GM21367 (cell line): ENCODE results near the gene SAMD5.

ENCODE experiments used
- ATAC-seq: cut with Tn5 transposase; IDR thresholded peaks from one replicate; pipeline ENCODE4 v1.9.1; 2021; ENCODE audit not compliant: unreplicated experiment

Gene SAMD5

DNA sequence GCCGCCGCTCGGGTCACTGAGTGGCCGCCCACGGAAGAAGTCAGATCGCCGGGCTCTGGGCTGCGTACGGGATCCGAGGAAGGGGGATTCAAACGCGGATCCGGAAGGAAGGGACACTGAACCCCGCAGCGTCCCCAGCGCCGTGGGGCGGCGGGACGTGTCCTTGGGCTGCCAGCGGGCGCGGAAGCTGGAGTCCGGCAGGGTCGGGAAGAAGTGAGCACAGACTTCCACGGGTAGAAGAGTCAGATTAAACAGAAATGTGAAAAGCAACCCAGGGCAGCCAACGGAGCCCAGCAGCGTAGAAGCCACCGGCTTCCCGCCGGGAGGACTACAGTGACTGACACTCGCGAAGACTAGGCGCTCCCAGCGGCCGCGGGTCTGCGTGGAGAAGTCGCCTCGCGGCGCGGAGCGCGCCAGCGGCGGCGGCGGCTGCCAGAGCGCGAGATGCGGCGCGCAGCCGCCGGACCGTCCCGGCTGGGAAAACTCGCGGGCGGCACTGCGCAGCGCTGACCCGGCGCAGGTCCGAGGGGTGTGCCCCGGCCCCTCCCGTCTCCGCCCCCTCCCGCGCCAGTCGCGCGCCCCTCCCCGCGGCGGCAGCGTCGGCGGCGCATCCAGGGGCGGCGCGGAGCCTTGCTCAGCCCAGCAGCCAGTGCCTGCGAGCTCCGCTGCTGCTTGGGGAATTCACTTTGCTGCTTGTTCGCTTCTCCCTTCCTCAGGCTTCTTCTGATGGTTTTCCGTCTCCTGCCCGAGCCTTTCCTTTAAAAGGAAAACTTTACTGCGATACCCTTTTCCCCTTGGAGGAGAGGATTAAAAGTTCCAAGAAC is at the start of gene SAMD5:
TSS of gene SAMD5 (plus strand) at position 649 of the 824 bp plus-strand sequence. CDS start 239 bp downstream, outside the sequence.
- ATAC-seq, result no peak

DNA sequence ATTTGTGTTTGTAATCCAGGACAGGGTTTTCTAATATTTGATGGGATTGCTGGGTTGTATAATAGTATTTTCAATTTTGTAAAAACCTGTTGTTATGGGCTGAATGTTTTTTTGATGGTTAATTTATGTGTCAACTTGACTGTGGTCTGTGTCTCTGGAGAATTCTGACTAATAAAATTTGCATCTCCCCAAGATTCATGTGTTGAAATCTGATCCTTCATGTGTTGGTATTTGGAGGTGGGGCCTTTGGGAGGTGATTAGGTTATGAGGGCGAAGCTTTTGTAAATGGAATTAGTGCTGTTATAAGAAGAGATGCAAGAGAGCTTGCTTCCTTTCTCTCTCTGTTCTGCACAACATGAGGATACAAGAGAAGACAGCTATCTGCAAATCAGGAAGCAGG is 48.7 kb upstream of the SAMD5 start:
- ATAC-seq, result no peak

DNA sequence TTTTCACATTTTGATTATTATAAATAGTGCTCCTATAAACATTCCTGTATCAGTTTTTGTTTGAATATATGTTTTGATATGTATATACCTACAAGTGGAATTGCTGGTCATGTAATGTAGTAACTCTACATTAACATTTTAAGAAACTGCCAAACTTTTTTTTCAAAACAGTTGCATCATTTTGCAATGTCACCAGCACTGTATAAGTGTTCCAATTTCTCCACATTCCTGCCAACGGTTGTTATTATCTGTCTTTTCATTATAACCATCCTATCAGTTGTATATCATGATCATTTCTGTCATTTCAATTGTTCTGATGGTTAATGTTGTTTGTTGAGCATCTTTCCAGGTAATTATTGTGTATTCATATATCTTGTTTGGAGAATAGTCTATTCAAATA is 44.8 kb upstream of the SAMD5 start:
- ATAC-seq, result no peak

DNA sequence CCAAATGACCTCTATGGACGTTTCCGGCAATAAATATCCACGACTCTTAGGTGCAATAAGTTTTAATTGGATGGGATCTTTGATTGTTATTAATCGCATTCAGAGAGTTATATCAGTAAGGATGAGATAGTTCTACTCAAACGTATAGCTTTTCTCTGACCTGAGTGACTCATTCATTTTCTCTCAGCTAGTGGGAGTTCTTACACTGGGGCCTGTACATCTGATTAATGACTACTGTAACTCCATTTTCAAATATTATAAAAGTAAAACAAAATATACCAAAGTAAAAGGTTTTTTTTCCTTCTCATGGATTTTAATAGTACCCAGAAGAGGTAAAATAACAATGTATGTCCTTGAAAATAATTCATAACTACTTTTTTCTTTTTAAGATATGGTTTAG is 41.1 kb upstream of the SAMD5 start:
- no peak for ATAC-seq

DNA sequence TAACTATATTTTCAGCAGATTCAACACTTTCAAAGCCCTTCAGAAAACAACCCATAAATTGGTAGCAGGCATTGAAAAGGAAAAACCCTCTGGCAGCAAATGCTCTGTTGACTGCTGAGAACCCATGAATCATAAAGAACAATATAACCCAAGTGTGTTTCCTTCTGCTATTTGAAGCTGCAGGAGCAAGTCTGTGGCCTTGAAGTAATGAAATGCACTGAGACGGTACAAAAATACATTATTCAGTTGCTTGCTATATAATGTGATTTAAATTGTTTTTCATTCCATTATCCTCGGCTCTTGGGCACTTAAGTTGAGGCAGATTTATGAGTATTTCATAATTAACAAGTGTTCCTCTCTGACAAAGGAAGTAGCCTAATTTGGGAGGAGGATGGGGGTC is 40.6 kb upstream of the SAMD5 start:
- ATAC-seq, result no peak

DNA sequence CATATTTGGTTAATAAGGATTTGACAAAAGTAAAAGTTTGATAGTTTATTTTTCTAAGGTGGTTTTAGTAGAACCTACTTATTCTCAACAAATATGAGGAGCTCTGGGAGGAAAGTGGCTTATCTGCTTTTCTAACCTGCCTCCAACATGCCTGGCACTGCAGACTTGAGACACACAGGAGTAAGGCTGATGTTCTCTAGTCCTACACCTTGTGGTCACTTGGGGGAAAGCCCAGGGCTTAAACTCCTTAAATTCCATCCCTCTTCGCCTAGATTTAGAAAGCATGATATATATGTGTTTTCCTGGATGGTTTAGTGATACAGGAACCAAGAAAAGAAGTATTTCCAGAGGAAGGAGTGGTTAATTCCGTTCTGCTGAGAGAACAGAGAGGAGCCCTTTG is 39.9 kb upstream of the SAMD5 start:
- ATAC-seq, result no peak

DNA sequence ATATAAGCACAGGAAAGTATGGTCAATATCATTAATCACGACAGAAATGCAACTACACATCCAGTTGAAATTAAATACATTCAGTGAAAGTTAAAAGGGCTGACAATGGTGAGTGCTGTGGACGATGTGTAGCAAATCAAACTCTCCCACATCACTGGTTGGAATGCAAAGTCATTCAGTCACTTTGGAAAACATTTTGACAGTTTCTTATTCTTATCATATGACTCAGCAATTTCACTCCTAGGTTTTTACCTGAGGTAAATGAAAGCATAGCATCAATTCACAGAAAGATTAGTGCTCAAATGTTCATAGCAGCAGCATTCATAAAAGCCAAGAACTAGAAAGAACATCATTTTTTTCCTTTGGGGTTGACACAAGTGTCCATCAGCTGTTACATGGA is 28.6 kb upstream of the SAMD5 start:
- ATAC-seq, result no peak

DNA sequence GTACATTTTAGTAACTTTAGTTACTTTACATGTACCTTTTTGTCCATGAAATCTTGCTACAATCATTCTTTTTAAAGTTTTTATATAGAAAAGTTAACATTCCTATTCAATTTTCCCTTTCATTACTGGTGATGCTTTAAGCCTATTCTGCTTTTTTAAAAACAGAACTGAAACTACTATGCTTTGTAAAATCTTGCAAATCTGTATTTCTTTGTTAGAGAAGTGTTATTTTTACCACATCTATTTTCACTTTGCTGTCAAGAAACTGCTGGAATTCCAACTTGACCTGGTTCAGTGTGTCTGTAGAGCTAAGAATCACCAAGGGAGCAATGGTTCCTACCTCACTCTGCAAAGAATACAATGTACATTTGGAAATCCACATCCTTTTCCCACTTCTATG is 21.8 kb upstream of the SAMD5 start:
- ATAC-seq, result no peak

DNA sequence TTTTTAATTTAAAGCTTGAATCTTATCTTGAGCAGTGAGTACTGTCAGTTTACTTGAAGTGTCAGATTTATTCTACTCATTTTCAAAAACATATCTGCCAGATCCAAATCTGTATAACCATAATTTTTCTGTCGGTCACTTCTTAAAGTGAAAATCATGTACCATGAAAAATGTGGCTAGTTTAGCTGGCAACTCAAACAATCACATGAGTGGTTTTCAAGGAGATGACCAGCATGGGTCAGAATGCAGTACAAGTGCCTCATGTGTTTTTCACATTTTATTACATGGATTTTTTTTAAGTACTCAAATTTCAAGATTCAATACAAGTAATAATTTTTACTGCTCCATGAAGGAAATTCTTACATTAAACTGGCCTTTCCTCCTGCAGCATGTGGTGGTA is 11.0 kb upstream of the SAMD5 start:
- no peak for ATAC-seq

DNA sequence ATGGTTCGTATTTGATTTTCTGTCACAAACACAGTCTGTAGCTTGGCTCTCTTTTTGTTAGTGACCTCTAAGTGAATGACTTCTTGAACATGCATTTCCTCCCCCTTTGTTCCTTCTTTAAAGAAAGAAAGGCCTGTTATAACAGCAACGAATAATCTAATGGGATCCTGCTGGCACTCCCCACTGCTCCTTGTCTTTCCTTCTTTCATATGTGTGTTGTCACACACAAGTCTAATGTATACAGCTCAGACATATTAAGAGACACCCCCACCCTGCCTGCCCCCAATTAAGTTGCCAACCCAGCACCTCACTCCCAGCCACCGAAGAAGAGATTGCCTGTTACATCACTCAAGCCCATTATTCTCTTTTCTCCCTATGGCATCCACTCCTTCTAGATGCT is 4.9 kb upstream of the SAMD5 start:
- ATAC-seq, result no peak

DNA sequence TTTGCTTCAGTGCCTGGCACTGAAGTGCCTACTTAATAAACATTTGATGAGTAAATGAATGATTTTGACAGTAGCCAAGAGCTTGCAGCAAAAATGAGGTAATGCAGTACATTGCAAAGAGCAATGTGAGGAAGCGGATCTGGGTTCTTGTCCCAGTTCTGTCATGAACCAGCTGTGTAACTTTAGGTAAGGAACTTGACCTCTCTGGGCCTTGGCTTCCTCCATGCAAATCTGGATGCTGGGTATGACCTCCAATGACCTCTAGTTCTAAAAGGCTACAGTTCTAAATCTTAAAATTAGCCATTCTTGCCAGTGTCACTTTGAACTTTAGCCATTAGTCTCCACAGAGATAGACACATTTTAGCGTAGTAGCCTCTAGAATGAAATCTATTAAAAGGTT is 3.6 kb upstream of the SAMD5 start:
- no peak for ATAC-seq

DNA sequence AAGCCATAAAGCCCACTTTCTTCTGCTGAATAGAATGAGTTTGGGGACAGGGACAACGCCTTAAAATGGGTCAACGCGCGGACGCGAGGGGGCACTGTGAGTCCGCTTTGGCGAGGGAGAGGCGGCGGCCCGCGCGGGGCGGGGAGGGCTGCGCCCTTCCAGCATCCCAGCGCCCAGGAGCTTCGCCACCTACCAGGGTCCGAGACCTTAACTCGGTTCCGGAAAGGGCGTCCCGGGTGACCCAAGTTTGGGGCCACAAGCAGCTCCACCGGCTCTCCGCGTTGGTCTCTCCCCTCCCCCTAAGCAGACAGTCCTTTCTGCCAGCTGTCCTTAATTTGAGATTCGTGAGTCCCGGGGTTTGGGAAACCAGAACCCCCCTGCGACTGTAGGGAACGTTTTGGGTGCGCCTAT is 1.8 kb upstream of the SAMD5 start:
- ATAC-seq, result no peak

DNA sequence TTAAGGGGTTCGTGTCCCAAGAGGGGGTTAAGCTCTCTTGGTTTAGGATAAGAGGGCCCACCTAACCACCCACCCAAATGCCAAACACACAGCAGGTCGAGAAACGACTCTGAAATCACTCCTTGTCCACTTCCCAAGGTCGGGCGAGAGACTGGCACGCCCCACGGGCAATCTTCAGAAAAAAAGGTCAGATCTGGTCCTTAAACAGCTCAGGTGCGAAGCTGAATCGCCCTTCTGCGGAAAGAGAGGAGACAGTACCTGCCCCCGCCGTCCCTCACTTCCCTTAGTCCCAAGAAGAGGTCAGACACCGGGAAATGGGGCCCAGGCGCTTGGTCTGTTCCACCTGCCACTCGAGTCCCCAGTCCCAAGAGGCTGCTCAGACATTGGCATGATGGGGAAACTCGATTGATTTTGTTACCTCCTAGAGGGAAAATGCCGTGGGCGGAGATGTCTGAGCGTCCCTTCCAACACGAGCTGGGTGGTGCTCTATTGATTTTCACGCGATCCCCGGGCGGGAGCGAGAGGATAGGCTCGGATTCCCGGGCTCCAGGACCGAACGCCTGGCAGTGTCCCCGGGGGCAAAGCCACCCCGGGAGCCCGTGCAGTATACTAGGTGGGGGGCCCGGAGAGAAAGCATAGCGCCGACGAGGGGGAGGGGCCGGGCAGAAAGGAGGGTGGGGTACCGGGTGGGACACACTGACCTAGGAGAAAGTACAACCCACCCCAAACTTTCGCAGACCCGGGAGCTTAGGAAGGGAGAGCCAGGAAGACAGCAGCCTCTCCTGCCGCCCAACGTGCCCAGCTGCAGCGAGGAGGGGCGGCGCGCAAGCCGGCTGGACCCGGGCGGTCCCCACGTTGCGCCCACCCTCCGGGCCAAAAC is 1.1 kb upstream of the SAMD5 start:
- ATAC-seq, result no peak

DNA sequence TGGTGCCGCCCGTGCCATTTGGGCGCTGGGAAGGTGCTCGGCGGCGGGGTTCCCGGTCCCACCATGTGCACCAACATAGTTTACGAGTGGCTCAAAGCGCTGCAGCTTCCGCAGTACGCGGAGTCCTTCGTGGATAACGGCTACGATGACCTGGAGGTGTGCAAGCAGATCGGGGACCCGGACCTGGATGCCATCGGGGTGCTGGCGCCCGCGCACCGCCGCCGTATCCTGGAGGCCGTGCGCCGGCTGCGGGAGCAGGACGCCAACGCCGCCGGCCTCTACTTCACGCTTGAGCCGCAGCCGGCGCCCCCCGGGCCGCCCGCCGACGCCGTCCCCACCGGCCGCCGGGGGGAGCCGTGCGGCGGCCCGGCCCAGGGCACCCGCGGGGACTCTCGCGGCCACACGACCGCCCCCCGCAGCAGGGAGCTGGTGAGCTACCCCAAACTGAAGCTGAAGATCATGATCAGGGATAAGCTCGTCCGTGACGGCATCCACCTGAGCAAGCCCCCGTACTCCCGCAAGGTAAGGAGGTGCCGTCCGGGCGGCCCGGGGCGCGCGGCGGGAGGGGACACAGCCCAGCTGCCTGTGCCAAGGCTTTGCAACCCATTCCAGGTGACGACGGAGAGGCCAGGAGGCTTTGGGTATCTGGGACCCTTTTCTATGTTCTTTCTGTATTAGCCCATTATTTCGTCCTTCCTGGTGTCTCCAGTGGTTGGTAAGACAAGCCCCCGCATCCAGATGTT is 547 bp downstream of the SAMD5 start:
- ATAC-seq, result no peak

DNA sequence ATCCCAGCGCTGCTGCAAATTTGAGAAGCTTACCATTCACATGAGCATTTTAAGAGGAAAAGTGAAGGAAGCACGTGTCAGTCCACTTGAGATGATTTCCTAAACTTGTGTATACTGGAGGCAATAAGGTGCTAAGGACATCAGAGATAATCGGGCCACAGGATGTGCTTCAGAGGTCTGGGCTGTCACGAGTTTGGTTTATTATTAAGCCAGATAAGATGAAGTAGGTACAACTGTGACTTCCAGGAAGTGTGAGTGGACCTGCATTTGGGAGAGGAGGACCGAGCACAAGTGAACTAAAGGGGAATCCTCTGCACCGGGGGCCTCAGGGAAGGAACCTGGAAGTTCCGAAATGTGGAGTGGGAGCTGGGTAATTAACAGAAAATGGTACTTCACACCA is 1.4 kb downstream of the SAMD5 start:
- no peak for ATAC-seq

DNA sequence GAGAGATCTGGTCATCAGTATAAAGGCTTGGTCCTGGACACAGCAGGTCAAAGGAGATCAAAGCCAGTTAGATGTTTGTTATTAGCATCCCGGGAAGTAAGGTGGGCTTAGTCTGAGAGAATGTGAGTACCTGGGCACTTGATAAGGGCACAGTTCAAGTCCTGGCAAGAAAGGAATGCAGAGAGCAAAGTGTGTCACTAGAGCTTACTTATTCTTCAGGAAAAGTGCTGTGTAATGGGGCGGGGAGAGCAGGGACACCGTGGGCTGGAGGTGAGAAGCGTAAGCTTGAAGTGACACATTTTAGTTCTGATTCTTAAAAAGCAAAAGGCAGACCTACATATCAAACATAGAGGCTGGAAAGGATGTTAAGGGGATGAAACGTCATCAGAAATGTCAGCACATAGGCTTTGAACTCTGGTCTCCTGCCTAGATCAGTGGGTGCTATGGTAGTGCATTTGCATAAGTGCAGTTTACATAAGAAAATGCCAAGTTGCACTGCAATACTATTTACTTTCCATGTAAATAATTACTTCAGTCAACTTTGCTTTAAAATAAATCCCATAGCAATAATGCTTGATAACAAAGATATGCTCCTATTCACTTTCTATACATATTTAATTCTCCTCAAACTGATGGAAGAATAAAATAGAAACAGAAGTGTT is 2.6 kb downstream of the SAMD5 start:
- ATAC-seq, result no peak

DNA sequence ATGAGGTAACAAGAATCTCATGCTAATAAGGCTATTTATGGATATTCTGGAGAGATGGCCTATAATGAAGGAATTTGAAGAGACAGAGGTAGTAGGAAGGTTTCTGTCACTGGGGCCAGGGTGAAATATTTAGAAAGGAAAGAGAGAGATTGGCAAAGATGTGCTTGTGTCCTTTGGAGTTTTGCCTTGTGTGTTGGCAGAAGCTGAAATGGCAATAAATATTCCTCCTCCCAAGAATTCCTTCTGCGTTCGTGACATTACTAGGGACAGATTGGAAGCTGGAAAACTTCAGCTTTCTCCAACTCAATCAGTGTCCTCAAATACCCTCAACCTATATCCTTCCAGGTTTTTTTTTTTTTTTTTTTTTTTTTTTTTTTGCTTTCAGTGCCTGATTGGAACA is 6.3 kb downstream of the SAMD5 start:
- ATAC-seq, result no peak

DNA sequence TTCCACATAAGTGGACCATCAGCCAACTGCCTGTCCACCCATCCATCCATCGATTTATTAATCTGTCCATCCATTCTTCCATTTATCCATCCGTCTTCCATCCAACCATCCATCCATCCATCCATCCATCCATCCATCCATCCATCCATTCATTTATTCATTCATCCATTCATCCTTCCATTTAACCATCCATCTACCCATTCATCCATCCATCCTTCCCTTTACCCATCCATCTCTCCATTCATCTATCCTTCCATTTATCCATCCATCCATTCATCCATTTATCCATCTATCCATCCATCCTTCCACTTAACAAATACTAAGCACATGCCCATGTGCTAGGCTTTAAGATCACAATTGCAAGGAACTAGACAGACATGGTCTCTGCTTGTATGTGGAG is 6.8 kb downstream of the SAMD5 start:
- no peak for ATAC-seq

DNA sequence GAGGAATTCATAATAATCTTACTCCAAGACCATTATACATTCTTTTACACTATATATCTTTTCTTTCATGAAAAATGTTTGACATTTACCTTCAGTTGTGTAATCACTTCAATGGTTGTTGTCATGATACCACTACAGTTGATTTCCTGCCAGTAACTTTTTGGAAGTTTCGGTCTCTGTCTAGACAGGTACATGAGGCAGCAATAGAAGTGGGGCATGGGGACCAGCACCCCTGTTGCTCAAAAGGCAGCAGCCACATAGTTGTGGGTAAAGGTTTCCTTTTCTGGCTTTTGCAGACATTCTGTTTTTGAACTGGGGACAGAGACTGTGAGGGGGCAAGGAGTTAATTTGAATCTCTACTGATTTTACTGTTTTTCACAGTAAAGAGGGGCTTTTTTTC is 14.1 kb downstream of the SAMD5 start:
- no peak for ATAC-seq

DNA sequence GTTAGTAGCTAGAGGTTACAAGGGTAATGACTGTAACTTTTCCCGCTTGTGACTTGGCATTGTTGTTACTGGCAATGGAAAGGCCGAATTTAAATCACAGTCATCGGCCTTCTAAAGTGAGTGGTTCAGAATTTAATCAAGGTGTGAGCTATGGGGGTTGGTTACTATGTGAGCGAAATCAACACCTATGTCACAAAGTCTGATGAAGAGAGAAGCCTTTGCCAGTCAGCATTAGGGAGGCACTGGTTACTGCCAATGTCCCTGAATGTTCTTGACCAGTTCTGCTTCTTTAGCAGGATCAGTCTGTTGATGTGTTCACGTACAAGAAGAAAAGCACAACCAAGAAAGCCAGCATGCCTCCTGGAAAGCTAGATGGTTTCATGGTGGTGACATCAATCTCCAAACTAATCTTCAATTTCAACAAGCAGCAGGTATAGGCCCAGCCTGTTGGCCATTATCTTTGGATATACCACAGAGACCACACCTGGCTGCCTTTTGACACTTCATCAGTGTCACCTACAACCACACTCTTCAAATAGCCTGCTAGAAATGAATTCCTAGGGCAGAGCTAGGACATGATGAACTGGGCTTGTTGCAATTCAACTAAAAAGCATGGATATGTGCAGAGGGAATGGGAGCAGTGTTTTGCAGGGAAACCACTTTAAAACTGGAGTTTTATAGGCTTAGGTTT is 17.2 kb downstream of the SAMD5 start:
- ATAC-seq, result no peak
